GM18951 (cell line): Measurements from ENCODE around the gene NLGN1.

Experiments used
- POLR2A ChIP-seq: IDR thresholded peaks from 4 replicates; pipeline ENCODE4 v1.6.1; 2011; ENCODE audit warnings: mild to moderate bottlenecking; ENCODE audit not compliant: insufficient read length, insufficient read depth; ENCODE audit errors: extremely low read depth
- in situ Hi-C: fragments of 300-500 bp; cut with MboI; formaldehyde crosslinking; loops from one replicate; pipeline ENCODE4 v1.12.0; 2022; ENCODE audit warnings: low sequenced_read_pairs, mixed read lengths, inconsistent platforms; ENCODE audit not compliant: unreplicated experiment

The NLGN1 gene

DNA sequence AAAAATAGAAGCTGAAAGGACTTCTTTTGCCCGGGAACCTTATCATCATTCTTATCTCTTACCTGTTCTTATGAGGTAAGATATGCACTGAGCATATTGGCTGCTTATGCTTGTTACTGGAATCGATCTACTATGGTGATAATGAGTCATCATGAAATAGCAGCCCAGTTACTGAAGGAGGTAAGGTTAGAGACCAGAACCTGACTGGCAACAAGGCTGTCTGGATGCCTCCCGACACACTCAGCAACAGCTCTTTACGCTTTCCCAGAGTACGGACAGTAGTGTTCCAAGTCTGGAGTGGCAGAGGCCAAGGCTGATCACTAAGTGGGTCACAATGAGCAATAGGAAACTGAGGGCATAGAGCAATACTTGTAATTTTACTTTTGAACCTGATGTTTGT lies 314.1 kb downstream of the NLGN1 start:
- TF ChIP-seq POLR2A = no peak
- in situ Hi-C loops = no loop called here

DNA sequence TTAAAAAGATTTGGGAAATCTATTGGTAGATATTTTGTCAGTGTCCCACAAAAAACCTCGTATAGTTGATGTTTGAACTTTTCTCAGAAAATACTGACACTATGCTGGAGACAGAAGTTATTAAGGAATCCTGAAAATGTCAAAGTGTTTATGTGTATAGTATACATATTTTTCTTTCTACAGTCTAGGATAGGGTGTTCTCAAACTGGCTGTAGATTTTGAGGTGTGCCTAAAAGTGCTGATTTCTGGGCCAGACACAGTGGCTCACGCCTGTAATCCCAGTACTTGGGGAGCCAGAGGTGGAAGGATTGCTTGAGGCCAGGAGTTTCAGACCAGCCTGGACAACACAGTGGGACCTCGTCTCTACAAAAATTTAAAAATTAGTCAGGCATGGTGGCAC lies 322.0 kb downstream of the NLGN1 start:
- in situ Hi-C loops = no loop called here
- TF ChIP-seq POLR2A = no peak

DNA sequence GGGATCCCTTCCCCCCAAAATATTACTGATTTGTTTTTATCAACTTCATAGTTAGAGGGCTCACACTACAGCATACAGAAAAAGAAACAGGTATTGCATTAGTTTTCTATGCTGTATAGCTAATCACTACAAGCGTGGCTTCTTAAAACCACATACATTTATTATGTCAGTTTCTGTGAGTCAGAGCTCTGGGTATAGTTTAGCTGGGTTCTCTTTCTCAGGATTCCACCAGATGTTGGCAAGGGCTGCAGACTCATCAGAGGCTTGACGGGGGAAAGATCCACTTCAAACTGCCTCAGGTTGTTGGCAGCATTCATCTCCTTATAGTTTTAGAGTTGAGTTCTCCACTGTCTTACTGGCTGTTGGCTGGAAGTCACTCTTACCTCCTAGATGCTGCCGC lies 328.0 kb downstream of the NLGN1 start:
- TF ChIP-seq POLR2A = no peak
- in situ Hi-C loops = no loop called here

DNA sequence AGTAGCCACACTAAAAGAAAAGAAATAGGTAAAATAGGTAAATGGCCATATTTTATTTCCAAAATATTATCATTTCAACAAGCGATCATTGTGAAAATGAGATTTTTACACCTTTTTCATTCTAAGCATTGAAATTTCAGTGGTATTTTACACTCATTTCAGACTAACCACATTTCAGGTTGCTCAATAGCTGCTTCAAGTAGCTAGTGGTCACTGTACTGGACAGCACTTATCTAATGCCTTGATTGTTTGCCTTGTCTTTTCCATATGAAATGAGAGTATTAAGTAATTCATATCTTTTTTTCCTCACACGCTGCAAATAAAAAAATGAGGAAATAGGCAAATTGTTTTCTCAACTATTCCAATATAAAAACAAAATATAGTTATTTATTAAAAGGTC lies 332.8 kb downstream of the NLGN1 start:
- in situ Hi-C loops = no loop called here
- TF ChIP-seq POLR2A = no peak

GRCh38 chr3:173732237-173732636 lies 334.7 kb downstream of the NLGN1 start:
- no peak for TF ChIP-seq POLR2A
- in situ Hi-C loops = no loop called here

GRCh38 chr3:173733029-173733652 lies 335.6 kb downstream of the NLGN1 start:
- in situ Hi-C loops = no loop called here
- no peak for TF ChIP-seq POLR2A

DNA sequence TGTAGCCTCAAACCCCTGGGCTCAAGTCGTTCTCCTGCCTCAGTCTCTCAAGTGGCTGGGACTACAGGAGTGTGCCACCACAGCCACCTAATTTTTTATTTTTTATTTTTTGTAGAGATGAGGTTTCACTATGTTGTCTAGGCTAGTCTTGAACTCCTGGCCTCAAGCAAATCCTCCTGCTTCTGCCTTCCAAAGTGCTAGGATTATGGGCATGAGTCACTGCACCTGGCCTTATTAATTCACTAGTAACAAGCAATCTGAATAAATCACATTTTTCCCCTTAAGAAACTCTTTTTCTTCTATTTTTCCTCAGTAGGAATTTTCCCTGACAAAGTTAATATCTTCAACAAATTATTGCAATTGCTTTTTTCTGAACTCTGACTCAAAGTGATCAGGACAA lies 336.9 kb downstream of the NLGN1 start:
- TF ChIP-seq POLR2A = no peak
- in situ Hi-C loops = no loop called here

- no peak for TF ChIP-seq POLR2A
- in situ Hi-C loops = no loop called here
Observed at GRCh38 chr3:173734895-173735294, 337.4 kb downstream of the NLGN1 start.

DNA sequence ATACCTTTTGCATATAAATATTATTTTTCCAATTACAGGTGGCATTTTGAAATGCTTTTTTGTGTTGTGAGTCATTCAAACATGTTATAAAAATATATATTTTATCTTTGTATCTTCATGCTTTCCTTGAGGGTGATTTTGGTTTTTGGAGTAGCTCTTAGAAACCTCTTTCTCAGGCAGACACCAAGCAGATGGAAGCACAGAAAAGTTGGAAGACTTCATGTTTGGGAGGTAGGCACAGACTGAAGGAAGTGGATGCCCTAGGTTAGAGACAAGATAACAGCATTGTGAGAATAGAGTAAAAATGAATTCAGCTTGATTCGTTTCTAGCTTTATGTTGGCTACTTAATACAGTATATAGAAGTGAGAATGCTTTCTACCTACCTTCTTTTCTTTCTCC lies 338.3 kb downstream of the NLGN1 start:
- no peak for TF ChIP-seq POLR2A
- in situ Hi-C loops = no loop called here

- in situ Hi-C loops = no loop called here
- no peak for TF ChIP-seq POLR2A
Observed at GRCh38 chr3:173737167-173737808, 339.7 kb downstream of the NLGN1 start.

DNA sequence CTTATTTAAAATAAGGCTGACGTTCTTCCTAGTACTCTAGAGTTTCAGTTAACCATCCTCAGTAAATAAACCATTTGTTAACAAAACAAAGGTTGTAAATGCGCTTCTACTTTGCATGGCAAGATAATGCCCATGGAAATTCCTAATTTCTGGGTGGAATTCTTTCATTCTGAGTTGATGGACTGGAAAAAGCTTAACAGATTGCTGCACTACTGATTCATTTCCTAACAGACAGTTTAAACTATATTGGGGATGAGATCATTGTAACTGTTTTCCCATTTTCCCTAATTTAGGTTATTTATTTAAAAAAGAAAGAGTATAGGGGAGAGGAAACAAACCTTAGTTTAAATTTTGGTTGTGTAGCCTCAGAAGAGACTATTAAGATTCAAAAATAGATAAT lies 342.2 kb downstream of the NLGN1 start:
- TF ChIP-seq POLR2A = no peak
- in situ Hi-C loops = no loop called here

GRCh38 chr3:173742491-173742890 lies 344.9 kb downstream of the NLGN1 start:
- no peak for TF ChIP-seq POLR2A

DNA sequence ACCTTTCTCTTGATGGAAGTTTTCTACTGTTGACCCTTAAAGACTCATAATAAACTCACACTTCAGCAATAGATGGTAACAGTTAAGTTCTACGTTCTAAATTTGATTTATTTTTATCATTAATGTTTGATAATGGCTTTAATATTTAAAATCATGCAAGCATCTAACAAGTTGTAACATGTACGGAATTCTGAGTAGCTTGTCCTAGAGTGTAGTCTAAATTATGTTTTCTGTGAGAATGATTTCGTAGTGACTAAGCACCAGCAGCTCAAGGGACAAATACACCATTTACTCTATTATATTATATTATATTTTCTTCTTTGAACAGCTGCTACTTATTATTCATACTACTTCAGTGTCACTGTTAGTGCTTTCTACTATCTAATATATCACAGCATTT lies 345.6 kb downstream of the NLGN1 start:
- in situ Hi-C loops = no loop called here
- no peak for TF ChIP-seq POLR2A

More at GRCh38 chr3:173742491-173742890, 344.9 kb downstream of the NLGN1 start:
- in situ Hi-C loops = no loop called here

GRCh38 chr3:173743516-173743915 lies 346.0 kb downstream of the NLGN1 start:
- no peak for TF ChIP-seq POLR2A
- in situ Hi-C loops = no loop called here
